Measurements from ENCODE around the gene MAGEA4.

MAGEA4 gene

DNA sequence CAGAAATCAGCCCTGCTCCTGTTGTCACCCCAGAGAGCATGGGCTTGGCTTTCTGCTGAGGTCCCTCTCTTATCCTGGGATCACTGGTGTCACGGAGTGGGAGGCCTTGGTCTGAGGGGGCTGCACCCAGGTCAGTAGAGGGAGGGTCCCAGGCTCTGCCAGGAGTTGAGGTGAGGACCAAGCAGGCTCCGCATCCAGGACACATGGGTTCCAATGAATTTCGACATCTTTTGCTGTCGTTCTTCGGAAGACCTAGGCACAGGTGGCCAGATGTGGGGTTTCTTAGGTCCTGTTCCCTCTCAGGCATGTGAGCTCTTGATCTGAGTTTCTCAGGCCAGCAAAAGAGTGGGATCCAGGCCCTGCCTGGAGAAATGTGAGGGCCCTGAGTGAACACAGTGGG is 10.0 kb downstream of the MAGEA4 start:
- no peaks in the 10 kb centered on the region for H3K79me2 ChIP-seq (ENCODE audit: insufficient read depth, low read length)
- no peak overlapping the region for H3K4me2 ChIP-seq (ENCODE audit: insufficient read depth, low read length)
- no peaks in the 10 kb centered on the region for H3K9me3 ChIP-seq (ENCODE audit: insufficient read depth, low read length, severe bottlenecking)
- TF ChIP-seq EZH2 (IDR thresholded peaks at IDR 0.05; ENCODE audit: borderline replicate concordance, low read depth, low read length, severe bottlenecking), result no peak
- TF ChIP-seq, protein P1, sequence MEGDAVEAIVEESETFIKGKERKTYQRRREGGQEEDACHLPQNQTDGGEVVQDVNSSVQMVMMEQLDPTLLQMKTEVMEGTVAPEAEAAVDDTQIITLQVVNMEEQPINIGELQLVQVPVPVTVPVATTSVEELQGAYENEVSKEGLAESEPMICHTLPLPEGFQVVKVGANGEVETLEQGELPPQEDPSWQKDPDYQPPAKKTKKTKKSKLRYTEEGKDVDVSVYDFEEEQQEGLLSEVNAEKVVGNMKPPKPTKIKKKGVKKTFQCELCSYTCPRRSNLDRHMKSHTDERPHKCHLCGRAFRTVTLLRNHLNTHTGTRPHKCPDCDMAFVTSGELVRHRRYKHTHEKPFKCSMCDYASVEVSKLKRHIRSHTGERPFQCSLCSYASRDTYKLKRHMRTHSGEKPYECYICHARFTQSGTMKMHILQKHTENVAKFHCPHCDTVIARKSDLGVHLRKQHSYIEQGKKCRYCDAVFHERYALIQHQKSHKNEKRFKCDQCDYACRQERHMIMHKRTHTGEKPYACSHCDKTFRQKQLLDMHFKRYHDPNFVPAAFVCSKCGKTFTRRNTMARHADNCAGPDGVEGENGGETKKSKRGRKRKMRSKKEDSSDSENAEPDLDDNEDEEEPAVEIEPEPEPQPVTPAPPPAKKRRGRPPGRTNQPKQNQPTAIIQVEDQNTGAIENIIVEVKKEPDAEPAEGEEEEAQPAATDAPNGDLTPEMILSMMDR (IDR thresholded peaks at IDR 0.05; ENCODE audit: borderline replicate concordance, extremely low read depth, low read length, poor library complexity, severe bottlenecking), result no peak
- H4K20me1 ChIP-seq (ENCODE audit: insufficient read depth, low read length), result no peaks in the 10 kb centered on the region
- ATAC-seq (ENCODE audit: insufficient read depth, low read depth), result no peak
- no peak overlapping the region for H3K27ac ChIP-seq (ENCODE audit: low read length)
- DNase-seq, result no peak
- no peaks in the 10 kb centered on the region for H3K4me1 ChIP-seq (ENCODE audit: insufficient read depth, low read length)
- H3K4me3 ChIP-seq (ENCODE audit: low read depth in 1 of 2, low read length in 2 of 2), result no peak overlapping the region
- no peak overlapping the region for H2AFZ ChIP-seq (ENCODE audit: low read depth, low read length)
- no peaks in the 10 kb centered on the region for H3K36me3 ChIP-seq (ENCODE audit: insufficient read depth, low read length)
- no peaks in the 10 kb centered on the region for H3K27me3 ChIP-seq (ENCODE audit: insufficient read depth, low read length, poor library complexity)
- H3K9ac ChIP-seq (ENCODE audit: low read depth, low read length), result no peak overlapping the region

DNA sequence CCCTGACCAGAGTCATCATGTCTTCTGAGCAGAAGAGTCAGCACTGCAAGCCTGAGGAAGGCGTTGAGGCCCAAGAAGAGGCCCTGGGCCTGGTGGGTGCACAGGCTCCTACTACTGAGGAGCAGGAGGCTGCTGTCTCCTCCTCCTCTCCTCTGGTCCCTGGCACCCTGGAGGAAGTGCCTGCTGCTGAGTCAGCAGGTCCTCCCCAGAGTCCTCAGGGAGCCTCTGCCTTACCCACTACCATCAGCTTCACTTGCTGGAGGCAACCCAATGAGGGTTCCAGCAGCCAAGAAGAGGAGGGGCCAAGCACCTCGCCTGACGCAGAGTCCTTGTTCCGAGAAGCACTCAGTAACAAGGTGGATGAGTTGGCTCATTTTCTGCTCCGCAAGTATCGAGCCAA is 11.0 kb downstream of the MAGEA4 start:
- TF ChIP-seq, protein P1 (IDR thresholded peaks at IDR 0.05; ENCODE audit: borderline replicate concordance, extremely low read depth, low read length, poor library complexity, severe bottlenecking), result no peak
- no peak for TF ChIP-seq EZH2 (IDR thresholded peaks at IDR 0.05; ENCODE audit: borderline replicate concordance, low read depth, low read length, severe bottlenecking)
- Histone ChIP-seq H4K20me1 (ENCODE audit: insufficient read depth, low read length) (no peaks in the 10 kb centered on the region), H3K4me2 (ENCODE audit: insufficient read depth, low read length) (no peak overlapping the region)

DNA sequence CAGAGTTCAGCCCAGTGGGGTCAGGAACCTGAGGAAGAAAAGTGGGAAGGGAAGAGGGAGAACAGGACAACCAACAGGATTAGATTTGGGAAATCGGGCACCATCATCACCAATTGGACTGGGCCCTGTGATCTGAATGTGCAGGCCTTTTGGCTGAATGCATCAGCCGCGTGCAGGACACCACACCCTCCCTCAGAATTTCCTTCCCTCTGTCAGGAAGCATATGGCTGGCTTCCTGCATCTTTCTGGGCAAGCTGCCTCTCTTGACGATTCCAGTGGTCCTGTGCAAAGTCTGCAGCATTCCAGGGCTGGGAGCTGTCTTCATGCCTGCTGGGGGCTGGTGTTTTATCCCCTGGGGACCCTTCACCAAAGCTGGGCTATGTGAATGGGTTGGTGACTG is 16.4 kb downstream of the MAGEA4 start:
- Histone ChIP-seq H3K27me3 (ENCODE audit: insufficient read depth, low read length, poor library complexity) (no peaks in the 10 kb centered on the region), H3K36me3 (ENCODE audit: insufficient read depth, low read length) (no peaks in the 10 kb centered on the region), H3K4me3 (ENCODE audit: low read depth in 1 of 2, low read length in 2 of 2) (no peak overlapping the region), H3K9me3 (ENCODE audit: insufficient read depth, low read length, severe bottlenecking) (no peaks in the 10 kb centered on the region), H2AFZ (ENCODE audit: low read depth, low read length) (no peak overlapping the region), H4K20me1 (ENCODE audit: insufficient read depth, low read length) (no peaks in the 10 kb centered on the region), H3K79me2 (ENCODE audit: insufficient read depth, low read length) (no peaks in the 10 kb centered on the region), H3K4me1 (ENCODE audit: insufficient read depth, low read length) (no peaks in the 10 kb centered on the region), H3K27ac (ENCODE audit: low read length) (no peak overlapping the region), H3K9ac (ENCODE audit: low read depth, low read length) (no peak overlapping the region), H3K4me2 (ENCODE audit: insufficient read depth, low read length) (no peak overlapping the region)
- no peak for DNase-seq
- ATAC-seq (ENCODE audit: insufficient read depth, low read depth), result no peak
- no peak for TF ChIP-seq EZH2 (IDR thresholded peaks at IDR 0.05; ENCODE audit: borderline replicate concordance, low read depth, low read length, severe bottlenecking)
- TF ChIP-seq, protein P1 (IDR thresholded peaks at IDR 0.05; ENCODE audit: borderline replicate concordance, extremely low read depth, low read length, poor library complexity, severe bottlenecking), result no peak

More for the DNA sequence above, 11.0 kb downstream of the MAGEA4 start:
- Histone ChIP-seq H3K9ac (ENCODE audit: low read depth, low read length) (no peak overlapping the region), H3K36me3 (ENCODE audit: insufficient read depth, low read length) (no peaks in the 10 kb centered on the region), H2AFZ (ENCODE audit: low read depth, low read length) (no peak overlapping the region), H3K9me3 (ENCODE audit: insufficient read depth, low read length, severe bottlenecking) (no peaks in the 10 kb centered on the region), H3K4me3 (ENCODE audit: low read depth in 1 of 2, low read length in 2 of 2) (no peak overlapping the region), H3K79me2 (ENCODE audit: insufficient read depth, low read length) (no peaks in the 10 kb centered on the region), H3K4me1 (ENCODE audit: insufficient read depth, low read length) (no peaks in the 10 kb centered on the region), H3K27me3 (ENCODE audit: insufficient read depth, low read length, poor library complexity) (no peaks in the 10 kb centered on the region), H3K27ac (ENCODE audit: low read length) (no peak overlapping the region)
- ATAC-seq (ENCODE audit: insufficient read depth, low read depth), result no peak
- DNase-seq, result no peak

DNA sequence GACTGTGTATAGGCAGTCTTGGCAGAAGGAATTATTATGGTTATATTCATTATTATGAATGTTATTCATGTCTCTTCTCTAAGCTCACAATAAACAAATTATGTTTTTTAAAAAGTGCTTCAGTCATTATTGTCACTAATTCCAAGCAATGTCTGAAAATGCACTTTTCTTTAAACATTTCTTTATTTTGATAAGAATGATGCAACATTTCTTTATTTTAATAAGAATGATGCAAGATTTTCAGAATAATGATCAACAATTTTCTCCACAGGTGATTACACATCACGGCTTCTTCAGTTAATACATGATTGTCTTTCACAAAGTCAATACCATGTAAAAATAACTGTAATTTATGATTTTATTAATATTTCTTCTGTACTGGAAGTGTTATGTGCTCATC is 22.7 kb downstream of the MAGEA4 start:
- no peaks in the 10 kb centered on the region for H3K79me2 ChIP-seq (ENCODE audit: insufficient read depth, low read length)
- H3K9ac ChIP-seq (ENCODE audit: low read depth, low read length), result no peak overlapping the region
- no peak overlapping the region for H3K4me3 ChIP-seq (ENCODE audit: low read depth in 1 of 2, low read length in 2 of 2)
- H3K27ac ChIP-seq (ENCODE audit: low read length), result no peak overlapping the region
- no peaks in the 10 kb centered on the region for H3K4me1 ChIP-seq (ENCODE audit: insufficient read depth, low read length)
- no peaks in the 10 kb centered on the region for H3K9me3 ChIP-seq (ENCODE audit: insufficient read depth, low read length, severe bottlenecking)
- H2AFZ ChIP-seq (ENCODE audit: low read depth, low read length), result no peak overlapping the region
- DNase-seq (no peak), ATAC-seq (ENCODE audit: insufficient read depth, low read depth) (no peak)
- no peaks in the 10 kb centered on the region for H3K36me3 ChIP-seq (ENCODE audit: insufficient read depth, low read length)
- H4K20me1 ChIP-seq (ENCODE audit: insufficient read depth, low read length), result no peaks in the 10 kb centered on the region
- H3K4me2 ChIP-seq (ENCODE audit: insufficient read depth, low read length), result no peak overlapping the region
- TF ChIP-seq, protein P1 (IDR thresholded peaks at IDR 0.05; ENCODE audit: borderline replicate concordance, extremely low read depth, low read length, poor library complexity, severe bottlenecking), result no peak
- no peak for TF ChIP-seq EZH2 (IDR thresholded peaks at IDR 0.05; ENCODE audit: borderline replicate concordance, low read depth, low read length, severe bottlenecking)
- no peaks in the 10 kb centered on the region for H3K27me3 ChIP-seq (ENCODE audit: insufficient read depth, low read length, poor library complexity)

All from DND-41 (cell line).